ENCODE results near the gene SNX30. TPM values are rescaled to one million over a fixed set of nuclear protein-coding genes. Genes with fewer than 3 reads are reported as not detected.

SNX30 gene
- total and polyA plus RNA-seq, 4 donors = 1.8 to 13.5 (median 6.5) TPM

DNA sequence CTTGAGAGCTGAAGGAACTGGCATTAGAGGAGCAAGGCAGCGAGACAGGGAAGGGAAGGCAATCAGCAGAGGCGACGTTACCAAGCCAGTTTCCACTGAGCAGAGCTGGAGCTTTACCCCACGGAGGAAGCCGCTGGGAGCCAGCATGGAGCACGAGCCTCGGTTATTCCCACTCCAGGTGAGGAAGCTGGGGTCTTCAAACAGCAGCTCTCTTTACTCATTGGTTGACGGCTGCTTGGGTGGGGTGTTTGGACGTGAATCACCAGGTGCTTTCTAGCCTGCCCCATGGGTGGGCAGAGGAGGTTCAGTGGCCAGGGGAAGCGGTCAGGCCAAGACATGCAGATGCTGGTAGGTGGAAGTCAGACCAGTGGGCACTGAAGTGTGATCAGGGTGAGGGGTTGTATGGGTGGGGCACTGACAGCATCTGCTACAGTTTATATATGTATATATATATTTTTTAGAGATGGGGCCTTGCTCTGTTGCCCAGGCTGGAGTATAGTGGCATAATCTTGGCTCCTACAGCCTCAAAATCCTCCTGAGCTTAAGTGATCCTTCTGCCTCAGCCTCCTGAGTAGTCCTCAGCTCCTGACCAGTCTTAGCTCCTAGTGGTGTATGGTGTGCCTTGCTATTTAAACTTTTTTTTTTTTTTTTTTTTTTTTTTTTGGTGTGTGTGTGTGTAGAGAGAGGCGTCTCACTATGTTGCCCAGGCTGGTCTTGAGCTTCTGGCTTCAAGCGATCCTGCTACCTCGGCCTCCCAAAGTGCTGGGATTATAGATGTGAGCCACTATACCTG lies 12.4 kb downstream of the SNX30 start:
- WGBS = 96% methylated on average over 13 of the region's 13 CpGs
- Histone ChIP-seq H3K27me3 (ENCODE audit: control insufficient read depth in 4 of 4, insufficient read depth in 4 of 4, low read length in 3 of 4) (no peaks in the 10 kb centered on the region), H3K4me3 (ENCODE audit: low read depth in 1 of 3, low read length in 3 of 3) (no peak overlapping the region), H3K9me3 (ENCODE audit: control insufficient read depth in 4 of 4, low read length in 3 of 4) (no peaks in the 10 kb centered on the region), H3K4me1 (ENCODE audit: control insufficient read depth in 4 of 4, insufficient read depth in 4 of 4, low read length in 3 of 4) (peaks cover 0 to 8% (median 3%) of the 10 kb centered on the region in 4 donors), H3K36me3 (ENCODE audit: control insufficient read depth in 4 of 4, insufficient read depth in 3 of 4, low read depth in 1 of 4, low read length in 3 of 4) (no peaks in the 10 kb centered on the region), H3K27ac (ENCODE audit: low read depth in 1 of 2, low read length in 2 of 2) (no peak overlapping the region), H3K9ac (ENCODE audit: low read depth in 1 of 2, low read length in 2 of 2) (no peak overlapping the region)
- no peak for DNase-seq (ENCODE audit: low spot score)
- TF ChIP-seq, protein P1, sequence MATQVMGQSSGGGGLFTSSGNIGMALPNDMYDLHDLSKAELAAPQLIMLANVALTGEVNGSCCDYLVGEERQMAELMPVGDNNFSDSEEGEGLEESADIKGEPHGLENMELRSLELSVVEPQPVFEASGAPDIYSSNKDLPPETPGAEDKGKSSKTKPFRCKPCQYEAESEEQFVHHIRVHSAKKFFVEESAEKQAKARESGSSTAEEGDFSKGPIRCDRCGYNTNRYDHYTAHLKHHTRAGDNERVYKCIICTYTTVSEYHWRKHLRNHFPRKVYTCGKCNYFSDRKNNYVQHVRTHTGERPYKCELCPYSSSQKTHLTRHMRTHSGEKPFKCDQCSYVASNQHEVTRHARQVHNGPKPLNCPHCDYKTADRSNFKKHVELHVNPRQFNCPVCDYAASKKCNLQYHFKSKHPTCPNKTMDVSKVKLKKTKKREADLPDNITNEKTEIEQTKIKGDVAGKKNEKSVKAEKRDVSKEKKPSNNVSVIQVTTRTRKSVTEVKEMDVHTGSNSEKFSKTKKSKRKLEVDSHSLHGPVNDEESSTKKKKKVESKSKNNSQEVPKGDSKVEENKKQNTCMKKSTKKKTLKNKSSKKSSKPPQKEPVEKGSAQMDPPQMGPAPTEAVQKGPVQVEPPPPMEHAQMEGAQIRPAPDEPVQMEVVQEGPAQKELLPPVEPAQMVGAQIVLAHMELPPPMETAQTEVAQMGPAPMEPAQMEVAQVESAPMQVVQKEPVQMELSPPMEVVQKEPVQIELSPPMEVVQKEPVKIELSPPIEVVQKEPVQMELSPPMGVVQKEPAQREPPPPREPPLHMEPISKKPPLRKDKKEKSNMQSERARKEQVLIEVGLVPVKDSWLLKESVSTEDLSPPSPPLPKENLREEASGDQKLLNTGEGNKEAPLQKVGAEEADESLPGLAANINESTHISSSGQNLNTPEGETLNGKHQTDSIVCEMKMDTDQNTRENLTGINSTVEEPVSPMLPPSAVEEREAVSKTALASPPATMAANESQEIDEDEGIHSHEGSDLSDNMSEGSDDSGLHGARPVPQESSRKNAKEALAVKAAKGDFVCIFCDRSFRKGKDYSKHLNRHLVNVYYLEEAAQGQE (IDR thresholded peaks at IDR 0.05) = no peak
- TF ChIP-seq, protein P2, sequence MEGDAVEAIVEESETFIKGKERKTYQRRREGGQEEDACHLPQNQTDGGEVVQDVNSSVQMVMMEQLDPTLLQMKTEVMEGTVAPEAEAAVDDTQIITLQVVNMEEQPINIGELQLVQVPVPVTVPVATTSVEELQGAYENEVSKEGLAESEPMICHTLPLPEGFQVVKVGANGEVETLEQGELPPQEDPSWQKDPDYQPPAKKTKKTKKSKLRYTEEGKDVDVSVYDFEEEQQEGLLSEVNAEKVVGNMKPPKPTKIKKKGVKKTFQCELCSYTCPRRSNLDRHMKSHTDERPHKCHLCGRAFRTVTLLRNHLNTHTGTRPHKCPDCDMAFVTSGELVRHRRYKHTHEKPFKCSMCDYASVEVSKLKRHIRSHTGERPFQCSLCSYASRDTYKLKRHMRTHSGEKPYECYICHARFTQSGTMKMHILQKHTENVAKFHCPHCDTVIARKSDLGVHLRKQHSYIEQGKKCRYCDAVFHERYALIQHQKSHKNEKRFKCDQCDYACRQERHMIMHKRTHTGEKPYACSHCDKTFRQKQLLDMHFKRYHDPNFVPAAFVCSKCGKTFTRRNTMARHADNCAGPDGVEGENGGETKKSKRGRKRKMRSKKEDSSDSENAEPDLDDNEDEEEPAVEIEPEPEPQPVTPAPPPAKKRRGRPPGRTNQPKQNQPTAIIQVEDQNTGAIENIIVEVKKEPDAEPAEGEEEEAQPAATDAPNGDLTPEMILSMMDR (IDR thresholded peaks at IDR 0.05; ENCODE audit: low read depth, low read length, missing input control) = no peak
- TF ChIP-seq FOXA1 (IDR thresholded peaks at IDR 0.05) (no peak), SP1 (IDR thresholded peaks at IDR 0.05) (no peak), YY1 (IDR thresholded peaks at IDR 0.05) (no peak), FOXA2 (IDR thresholded peaks at IDR 0.05) (no peak), EGR1 (IDR thresholded peaks at IDR 0.05; ENCODE audit: low read depth in 2 of 2) (no peak), HNF4A (conservative IDR thresholded peaks at IDR 0.05) (no peak), HNF4G (IDR thresholded peaks at IDR 0.05) (no peak), JUND (IDR thresholded peaks at IDR 0.05) (no peak), RAD21 (IDR thresholded peaks at IDR 0.05) (no peak), TAF1 (conservative IDR thresholded peaks at IDR 0.05) (no peak), RXRA (IDR thresholded peaks at IDR 0.05) (no peak), NR2F2 (IDR thresholded peaks at IDR 0.05) (no peak), GABPA (IDR thresholded peaks at IDR 0.05 in 1 of 2, conservative IDR thresholded peaks at IDR 0.05 in 1 of 2) (no peak)
- TF ChIP-seq, protein P3, sequence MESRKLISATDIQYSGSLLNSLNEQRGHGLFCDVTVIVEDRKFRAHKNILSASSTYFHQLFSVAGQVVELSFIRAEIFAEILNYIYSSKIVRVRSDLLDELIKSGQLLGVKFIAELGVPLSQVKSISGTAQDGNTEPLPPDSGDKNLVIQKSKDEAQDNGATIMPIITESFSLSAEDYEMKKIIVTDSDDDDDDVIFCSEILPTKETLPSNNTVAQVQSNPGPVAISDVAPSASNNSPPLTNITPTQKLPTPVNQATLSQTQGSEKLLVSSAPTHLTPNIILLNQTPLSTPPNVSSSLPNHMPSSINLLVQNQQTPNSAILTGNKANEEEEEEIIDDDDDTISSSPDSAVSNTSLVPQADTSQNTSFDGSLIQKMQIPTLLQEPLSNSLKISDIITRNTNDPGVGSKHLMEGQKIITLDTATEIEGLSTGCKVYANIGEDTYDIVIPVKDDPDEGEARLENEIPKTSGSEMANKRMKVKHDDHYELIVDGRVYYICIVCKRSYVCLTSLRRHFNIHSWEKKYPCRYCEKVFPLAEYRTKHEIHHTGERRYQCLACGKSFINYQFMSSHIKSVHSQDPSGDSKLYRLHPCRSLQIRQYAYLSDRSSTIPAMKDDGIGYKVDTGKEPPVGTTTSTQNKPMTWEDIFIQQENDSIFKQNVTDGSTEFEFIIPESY (IDR thresholded peaks at IDR 0.05) = no peak
- TF ChIP-seq, protein P4, sequence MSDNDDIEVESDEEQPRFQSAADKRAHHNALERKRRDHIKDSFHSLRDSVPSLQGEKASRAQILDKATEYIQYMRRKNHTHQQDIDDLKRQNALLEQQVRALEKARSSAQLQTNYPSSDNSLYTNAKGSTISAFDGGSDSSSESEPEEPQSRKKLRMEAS (IDR thresholded peaks at IDR 0.05) = no peak
- TF ChIP-seq, protein P5, sequence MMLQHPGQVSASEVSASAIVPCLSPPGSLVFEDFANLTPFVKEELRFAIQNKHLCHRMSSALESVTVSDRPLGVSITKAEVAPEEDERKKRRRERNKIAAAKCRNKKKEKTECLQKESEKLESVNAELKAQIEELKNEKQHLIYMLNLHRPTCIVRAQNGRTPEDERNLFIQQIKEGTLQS (IDR thresholded peaks at IDR 0.05) = no peak

All from liver (tissue), 9 donors.